Measurements from ENCODE around the gene SORCS3. TPM values are rescaled to one million over a fixed set of nuclear protein-coding genes. Genes with fewer than 3 reads are reported as not detected.

SORCS3 gene
- polyA plus RNA-seq, 1 donor (not counting 4 experiments of a cell fraction or from before 2014, with no cell fraction given) = not detected

- Histone ChIP-seq H3K27ac (ENCODE audit: control insufficient read depth, insufficient read depth, low read length) (no peak overlapping the region), H4K20me1 (ENCODE audit: control insufficient read depth, extremely low read depth, insufficient read depth, low read length) (no peaks in the 10 kb centered on the region), H3K36me3 (ENCODE audit: control insufficient read depth in 2 of 2, extremely low read depth in 1 of 2, insufficient read depth in 2 of 2, low read length in 2 of 2) (no peaks in the 10 kb centered on the region), H3K27me3 (ENCODE audit: control insufficient read depth, extremely low read depth, insufficient read depth, low read length) (no peaks in the 10 kb centered on the region), H3K9me1 (ENCODE audit: control insufficient read depth, extremely low read depth, insufficient read depth, low read length) (no peaks in the 10 kb centered on the region), H2AFZ (ENCODE audit: control insufficient read depth, low read length) (no peak overlapping the region), H3K9ac (ENCODE audit: control insufficient read depth, extremely low read depth, insufficient read depth, low read length) (no peak overlapping the region), H3K4me3 (ENCODE audit: control insufficient read depth in 2 of 3, extremely low read depth in 1 of 3, insufficient read depth in 2 of 3, low read depth in 1 of 3, low read length in 3 of 3) (no peak overlapping the region), H3K79me2 (ENCODE audit: control insufficient read depth, insufficient read depth, low read length) (no peaks in the 10 kb centered on the region), H3K9me3 (ENCODE audit: control insufficient read depth, low read depth, low read length) (no peaks in the 10 kb centered on the region), H3K4me2 (ENCODE audit: control insufficient read depth, extremely low read depth, insufficient read depth, low read depth, low read length) (no peak overlapping the region), H3K4me1 (ENCODE audit: control insufficient read depth, extremely low read depth, insufficient read depth, low read length) (no peaks in the 10 kb centered on the region)
- dilution Hi-C loops (cut with MboI; ENCODE audit: extremely low pct_ligation_motif_present, low sequenced_read_pairs) = no loop called here
- no peak for FAIRE-seq
- TF ChIP-seq CTCF (optimal IDR thresholded peaks at IDR 0.05 in 1 of 3, IDR thresholded peaks at IDR 0.05 in 1 of 3, conservative IDR thresholded peaks at IDR 0.05 in 1 of 3; ENCODE audit: extremely low read depth in 1 of 3, insufficient read depth in 2 of 3, low read length in 3 of 3) = no peak
- TF ChIP-seq EZH2 (IDR thresholded peaks at IDR 0.05; ENCODE audit: low read length) = no peak
- no peak for DNase-seq (ENCODE audit: low read depth, low spot score)
Measured at GRCh38 chr10:105017691-105018090, 376.6 kb downstream of the SORCS3 start.

- no peak overlapping the region for H3K4me2 ChIP-seq (ENCODE audit: control insufficient read depth, extremely low read depth, insufficient read depth, low read depth, low read length)
- FAIRE-seq (no peak), DNase-seq (ENCODE audit: low read depth, low spot score) (no peak)
- no peaks in the 10 kb centered on the region for H4K20me1 ChIP-seq (ENCODE audit: control insufficient read depth, extremely low read depth, insufficient read depth, low read length)
- H3K4me1 ChIP-seq (ENCODE audit: control insufficient read depth, extremely low read depth, insufficient read depth, low read length) = no peaks in the 10 kb centered on the region
- H3K9me1 ChIP-seq (ENCODE audit: control insufficient read depth, extremely low read depth, insufficient read depth, low read length) = no peaks in the 10 kb centered on the region
- no peak overlapping the region for H3K27ac ChIP-seq (ENCODE audit: control insufficient read depth, insufficient read depth, low read length)
- dilution Hi-C loops (cut with MboI; ENCODE audit: extremely low pct_ligation_motif_present, low sequenced_read_pairs) = no loop called here
- H3K9ac ChIP-seq (ENCODE audit: control insufficient read depth, extremely low read depth, insufficient read depth, low read length) = no peak overlapping the region
- no peaks in the 10 kb centered on the region for H3K79me2 ChIP-seq (ENCODE audit: control insufficient read depth, insufficient read depth, low read length)
- H2AFZ ChIP-seq (ENCODE audit: control insufficient read depth, low read length) = no peak overlapping the region
- H3K27me3 ChIP-seq (ENCODE audit: control insufficient read depth, extremely low read depth, insufficient read depth, low read length) = no peaks in the 10 kb centered on the region
- no peak overlapping the region for H3K4me3 ChIP-seq (ENCODE audit: control insufficient read depth in 2 of 3, extremely low read depth in 1 of 3, insufficient read depth in 2 of 3, low read depth in 1 of 3, low read length in 3 of 3)
- no peaks in the 10 kb centered on the region for H3K9me3 ChIP-seq (ENCODE audit: control insufficient read depth, low read depth, low read length)
- H3K36me3 ChIP-seq (ENCODE audit: control insufficient read depth in 2 of 2, extremely low read depth in 1 of 2, insufficient read depth in 2 of 2, low read length in 2 of 2) = no peaks in the 10 kb centered on the region
- no peak for TF ChIP-seq EZH2 (IDR thresholded peaks at IDR 0.05; ENCODE audit: low read length)
- no peak for TF ChIP-seq CTCF (optimal IDR thresholded peaks at IDR 0.05 in 1 of 3, IDR thresholded peaks at IDR 0.05 in 1 of 3, conservative IDR thresholded peaks at IDR 0.05 in 1 of 3; ENCODE audit: extremely low read depth in 1 of 3, insufficient read depth in 2 of 3, low read length in 3 of 3)
Measured at GRCh38 chr10:105023211-105024111, 382.4 kb downstream of the SORCS3 start.
